ENCODE results near the gene PHACTR1. TPM values are rescaled to one million over a fixed set of nuclear protein-coding genes. Genes with fewer than 3 reads are reported as not detected.

PHACTR1 gene
- total RNA-seq, 1 donor from 2014 or later, result 116 TPM

GRCh38 chr6:13262302-13263230 lies 546.0 kb downstream of the PHACTR1 start:
- ATAC-seq, result no peak
- intact Hi-C loops (cut with DNase I), result no loop called here
- no peak for DNase-seq (ENCODE audit: missing footprints)

- DNase-seq (ENCODE audit: missing footprints) (no peak), ATAC-seq (no peak)
- intact Hi-C loops (cut with DNase I), result no loop called here
Measured at GRCh38 chr6:13263669-13264068, 547.1 kb downstream of the PHACTR1 start.

GRCh38 chr6:13267142-13267651 lies 550.6 kb downstream of the PHACTR1 start:
- intact Hi-C loops (cut with DNase I), result no loop called here
- ATAC-seq (no peak), DNase-seq (ENCODE audit: missing footprints) (no peak)

GRCh38 chr6:13268913-13269518 lies 552.4 kb downstream of the PHACTR1 start:
- intact Hi-C loops (cut with DNase I), result no loop called here
- DNase-seq (ENCODE audit: missing footprints) (no peak), ATAC-seq (peak; percentile 8)

- intact Hi-C loops (cut with DNase I), result no loop called here
- peak; percentile 88 for DNase-seq (ENCODE audit: missing footprints)
- peak; percentile 43 for ATAC-seq
Measured at GRCh38 chr6:13272131-13273046, 555.8 kb downstream of the PHACTR1 start.

GRCh38 chr6:13273202-13273930 lies 556.8 kb downstream of the PHACTR1 start:
- intact Hi-C loops (cut with DNase I), result no loop called here
- DNase-seq (ENCODE audit: missing footprints) (no peak), ATAC-seq (no peak)

- intact Hi-C loops (cut with DNase I), result no loop called here
- ATAC-seq, result no peak
Measured at GRCh38 chr6:13273931-13274706, 557.6 kb downstream of the PHACTR1 start.

GRCh38 chr6:13274707-13275434 lies 558.3 kb downstream of the PHACTR1 start:
- DNase-seq (ENCODE audit: missing footprints) (no peak), ATAC-seq (no peak)
- intact Hi-C loops (cut with DNase I), result no loop called here

More at GRCh38 chr6:13273931-13274706, 557.6 kb downstream of the PHACTR1 start:
- no peak for DNase-seq (ENCODE audit: missing footprints)

- intact Hi-C loops (cut with DNase I), result no loop called here
- DNase-seq (ENCODE audit: missing footprints) (no peak), ATAC-seq (no peak)
Measured at GRCh38 chr6:13275435-13275989, 558.9 kb downstream of the PHACTR1 start.

GRCh38 chr6:13277231-13277630 lies 560.7 kb downstream of the PHACTR1 start:
- DNase-seq (ENCODE audit: missing footprints) (no peak), ATAC-seq (no peak)
- intact Hi-C loops (cut with DNase I), result no loop called here

- intact Hi-C loops (cut with DNase I), result no loop called here
- DNase-seq (ENCODE audit: missing footprints) (no peak), ATAC-seq (no peak)
Measured at GRCh38 chr6:13278164-13278563, 561.6 kb downstream of the PHACTR1 start.

- no peak for DNase-seq (ENCODE audit: missing footprints)
- peak; percentile 15 for ATAC-seq
- intact Hi-C loops (cut with DNase I), result no loop called here
Measured at GRCh38 chr6:13278991-13279390, 562.4 kb downstream of the PHACTR1 start.

- intact Hi-C loops (cut with DNase I), result no loop called here
- DNase-seq (ENCODE audit: missing footprints) (no peak), ATAC-seq (no peak)
Measured at GRCh38 chr6:13280254-13280653, 563.7 kb downstream of the PHACTR1 start.

- no peak for DNase-seq (ENCODE audit: missing footprints)
- intact Hi-C loops (cut with DNase I), result no loop called here
- ATAC-seq, result no peak
Measured at GRCh38 chr6:13281686-13282085, 565.1 kb downstream of the PHACTR1 start.

- intact Hi-C loops (cut with DNase I), result no loop called here
- no peak for ATAC-seq
- DNase-seq (ENCODE audit: missing footprints), result no peak
Measured at GRCh38 chr6:13282393-13283069, 566.0 kb downstream of the PHACTR1 start.

- intact Hi-C loops (cut with DNase I), result no loop called here
- DNase-seq (ENCODE audit: missing footprints) (no peak), ATAC-seq (no peak)
Measured at GRCh38 chr6:13283331-13283730, 566.8 kb downstream of the PHACTR1 start.

Data from Right ventricle myocardium inferior (tissue), 1 donor.